ENCODE data around the gene NCKAP5. TPM values are rescaled to one million over a fixed set of nuclear protein-coding genes. Genes with fewer than 3 reads are reported as not detected.

NCKAP5 gene
- total RNA-seq, 2 donors from 2014 or later, result not detected

GRCh38 chr2:133061874-133062593, 506.2 kb downstream of the NCKAP5 start:
- Mint-ChIP-seq H3K36me3 (no peaks in the 10 kb centered on the region), H3K9me3 (peaks cover 0 to 7% of the 10 kb centered on the region in 2 donors), H3K27ac (no peak overlapping the region)
- DNase-seq (ENCODE audit: low spot score in 2 of 2), result no peak
- no peak for ATAC-seq

GRCh38 chr2:133054297-133054696, 514.0 kb downstream of the NCKAP5 start:
- DNase-seq (ENCODE audit: low spot score in 2 of 2) (no peak), ATAC-seq (no peak)
- Mint-ChIP-seq H3K27ac (no peak overlapping the region), H3K36me3 (no peaks in the 10 kb centered on the region), H3K9me3 (peaks cover 3 to 8% of the 10 kb centered on the region in 2 donors)

- ATAC-seq, result no peak
- Mint-ChIP-seq H3K36me3 (no peaks in the 10 kb centered on the region), H3K27ac (no peak overlapping the region), H3K9me3 (peaks cover 3 to 8% of the 10 kb centered on the region in 2 donors)
- no peak for DNase-seq (ENCODE audit: low spot score in 2 of 2)
Measured at GRCh38 chr2:133053541-133053940, 514.7 kb downstream of the NCKAP5 start.

- DNase-seq (ENCODE audit: low spot score in 2 of 2) (no peak), ATAC-seq (no peak)
- Mint-ChIP-seq H3K27ac (no peak overlapping the region), H3K36me3 (no peaks in the 10 kb centered on the region), H3K9me3 (peaks cover 3 to 4% of the 10 kb centered on the region in 2 donors)
Measured at GRCh38 chr2:133045787-133046186, 522.5 kb downstream of the NCKAP5 start.

- DNase-seq (ENCODE audit: low spot score in 2 of 2) (no peak), ATAC-seq (no peak)
- Mint-ChIP-seq H3K36me3 (no peaks in the 10 kb centered on the region), H3K9me3 (peaks cover 0 to 4% of the 10 kb centered on the region in 2 donors), H3K27ac (no peak overlapping the region)
Measured at GRCh38 chr2:133044556-133044955, 523.7 kb downstream of the NCKAP5 start.

- DNase-seq (ENCODE audit: low spot score in 2 of 2), result no peak
- H3K9me3 Mint-ChIP-seq, result peaks cover 22 to 24% of the 10 kb centered on the region in 2 donors
Measured at GRCh38 chr2:133040170-133040569, 528.1 kb downstream of the NCKAP5 start.

GRCh38 chr2:133039531-133039930, 528.7 kb downstream of the NCKAP5 start:
- DNase-seq (ENCODE audit: low spot score in 2 of 2), result no peak
- Mint-ChIP-seq H3K9me3 (peaks cover 24% of the 10 kb centered on the region in 2 donors), H3K27ac (no peak overlapping the region)

More at GRCh38 chr2:133040170-133040569, 528.1 kb downstream of the NCKAP5 start:
- Mint-ChIP-seq H3K27ac (no peak overlapping the region), H3K36me3 (peaks cover 5 to 9% of the 10 kb centered on the region in 2 donors)
- no peak for ATAC-seq

GRCh38 chr2:133026536-133027177, 541.6 kb downstream of the NCKAP5 start:
- peaks cover 7 to 13% of the 10 kb centered on the region in 2 donors for H3K9me3 Mint-ChIP-seq
- no peak overlapping the region for H3K27ac Mint-ChIP-seq
- H3K36me3 Mint-ChIP-seq, result peaks cover 0 to 5% of the 10 kb centered on the region in 2 donors
- DNase-seq (ENCODE audit: low spot score in 2 of 2), result no peak
- ATAC-seq, result no peak

More at GRCh38 chr2:133039531-133039930, 528.7 kb downstream of the NCKAP5 start:
- ATAC-seq, result no peak
- peaks cover 5 to 9% of the 10 kb centered on the region in 2 donors for H3K36me3 Mint-ChIP-seq

GRCh38 chr2:133025004-133025403, 543.3 kb downstream of the NCKAP5 start:
- Mint-ChIP-seq H3K36me3 (no peaks in the 10 kb centered on the region), H3K9me3 (peaks cover 7 to 17% of the 10 kb centered on the region in 2 donors), H3K27ac (no peak overlapping the region)
- DNase-seq (ENCODE audit: low spot score in 2 of 2) (no peak), ATAC-seq (no peak)

GRCh38 chr2:133012847-133013734, 555.2 kb downstream of the NCKAP5 start:
- DNase-seq (ENCODE audit: low spot score in 2 of 2), result no peak
- Mint-ChIP-seq H3K27ac (no peak overlapping the region), H3K9me3 (peaks cover 28 to 35% of the 10 kb centered on the region in 2 donors), H3K36me3 (peaks cover 0 to 6% of the 10 kb centered on the region in 2 donors)
- ATAC-seq, result no peak

- no peak for ATAC-seq
- peaks cover 19 to 20% of the 10 kb centered on the region in 2 donors for H3K9me3 Mint-ChIP-seq
- no peak overlapping the region for H3K27ac Mint-ChIP-seq
- no peak for DNase-seq (ENCODE audit: low spot score in 2 of 2)
- H3K36me3 Mint-ChIP-seq, result peaks cover 6 to 18% of the 10 kb centered on the region in 2 donors
Measured at GRCh38 chr2:133004623-133005022, 563.6 kb downstream of the NCKAP5 start.

- H3K36me3 Mint-ChIP-seq, result peaks cover 6 to 17% of the 10 kb centered on the region in 2 donors
- no peak overlapping the region for H3K27ac Mint-ChIP-seq
- H3K9me3 Mint-ChIP-seq, result peaks cover 27 to 30% of the 10 kb centered on the region in 2 donors
- ATAC-seq (no peak), DNase-seq (ENCODE audit: low spot score in 2 of 2) (no peak)
Measured at GRCh38 chr2:132999421-132999820, 568.8 kb downstream of the NCKAP5 start.

GRCh38 chr2:132998221-132998620, 570.0 kb downstream of the NCKAP5 start:
- ATAC-seq, result no peak
- H3K27ac Mint-ChIP-seq, result no peak overlapping the region
- peaks cover 21 to 28% of the 10 kb centered on the region in 2 donors for H3K9me3 Mint-ChIP-seq
- H3K36me3 Mint-ChIP-seq, result peaks cover 0 to 5% of the 10 kb centered on the region in 2 donors
- no peak for DNase-seq (ENCODE audit: low spot score in 2 of 2)

GRCh38 chr2:132991471-132992045, 576.7 kb downstream of the NCKAP5 start:
- DNase-seq (ENCODE audit: low spot score in 2 of 2) (no peak), ATAC-seq (no peak)
- peaks cover 8 to 15% of the 10 kb centered on the region in 2 donors for H3K9me3 Mint-ChIP-seq
- no peak overlapping the region for H3K27ac Mint-ChIP-seq
- H3K36me3 Mint-ChIP-seq, result no peaks in the 10 kb centered on the region

GRCh38 chr2:132984731-132985130, 583.5 kb downstream of the NCKAP5 start:
- no peak overlapping the region for H3K27ac Mint-ChIP-seq
- ATAC-seq (no peak), DNase-seq (ENCODE audit: low spot score in 2 of 2) (no peak)
- peaks cover under 1 to 3% of the 10 kb centered on the region in 2 donors for H3K9me3 Mint-ChIP-seq
- H3K36me3 Mint-ChIP-seq, result no peaks in the 10 kb centered on the region

- no peak for DNase-seq (ENCODE audit: low spot score in 2 of 2)
- Mint-ChIP-seq H3K9me3 (peaks cover 5 to 19% of the 10 kb centered on the region in 2 donors), H3K36me3 (peaks cover 0 to 9% of the 10 kb centered on the region in 2 donors), H3K27ac (no peak overlapping the region)
- ATAC-seq, result no peak
Measured at GRCh38 chr2:132980304-132980703, 588.0 kb downstream of the NCKAP5 start.
